GM18507 (cell line): ENCODE data around the gene SSTR1.
"Not testable (repeated sequence)": the region's sequence is repeated elsewhere in the genome, so short reads cannot be mapped to it uniquely, and the experiment has no call there.

ENCODE experiments used
- DNase-seq: peaks from one replicate; pipeline ENCODE4 v3.0.0; 2011; ENCODE audit warnings: low read depth; ENCODE audit not compliant: insufficient read length; ENCODE audit errors: extremely low spot score
- FAIRE-seq: peaks from 2 replicates; lab custom pipeline; 2011; peaks lifted over from hg19 to GRCh38; lab: Jason Lieb, UNC

SSTR1 gene, protein sequence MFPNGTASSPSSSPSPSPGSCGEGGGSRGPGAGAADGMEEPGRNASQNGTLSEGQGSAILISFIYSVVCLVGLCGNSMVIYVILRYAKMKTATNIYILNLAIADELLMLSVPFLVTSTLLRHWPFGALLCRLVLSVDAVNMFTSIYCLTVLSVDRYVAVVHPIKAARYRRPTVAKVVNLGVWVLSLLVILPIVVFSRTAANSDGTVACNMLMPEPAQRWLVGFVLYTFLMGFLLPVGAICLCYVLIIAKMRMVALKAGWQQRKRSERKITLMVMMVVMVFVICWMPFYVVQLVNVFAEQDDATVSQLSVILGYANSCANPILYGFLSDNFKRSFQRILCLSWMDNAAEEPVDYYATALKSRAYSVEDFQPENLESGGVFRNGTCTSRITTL

DNA sequence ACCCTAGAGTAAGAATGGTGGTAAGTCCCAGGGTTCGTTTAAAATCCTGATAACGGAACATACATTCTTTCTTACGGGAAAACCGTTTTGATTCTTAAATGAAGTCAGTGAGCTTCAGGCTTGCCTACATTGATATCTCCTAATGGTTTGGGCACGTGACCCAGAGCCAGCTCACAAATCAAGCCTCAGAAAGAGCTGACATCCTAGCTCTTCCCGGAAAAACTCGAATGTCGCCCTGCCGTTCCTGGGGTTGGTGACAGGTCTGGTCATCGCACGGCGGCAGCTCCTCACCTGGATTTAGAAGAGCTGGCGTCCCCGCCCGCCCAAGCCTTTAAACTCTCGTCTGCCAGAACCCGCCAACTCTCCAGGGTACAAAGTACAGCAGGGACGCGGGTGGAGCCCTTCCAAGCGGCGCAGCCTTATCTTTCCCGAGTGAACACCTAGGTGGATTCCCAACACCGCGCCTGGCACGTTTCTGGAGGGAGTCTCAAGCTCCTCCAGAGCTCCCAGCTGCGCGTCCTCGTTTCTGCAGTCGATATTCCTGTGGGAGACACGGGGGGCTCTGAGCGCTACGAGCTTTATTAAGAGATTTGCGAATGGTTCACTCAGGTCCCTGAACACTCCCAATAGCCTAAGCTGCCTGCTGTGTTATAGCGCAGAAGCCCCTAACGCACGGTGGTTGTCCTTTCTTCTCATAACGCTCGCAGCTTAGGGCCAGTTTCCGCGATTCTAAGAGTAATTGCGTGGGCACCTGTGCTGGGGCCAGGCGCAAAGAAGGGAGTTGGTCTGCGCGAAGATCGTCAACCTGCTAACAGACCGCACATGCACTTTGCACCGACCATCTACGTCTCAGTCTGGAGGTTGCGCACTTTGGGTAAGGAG lies at the start of gene SSTR1:
Gene SSTR1, plus strand, starts transcription at position 169 of the 882 bp plus-strand sequence. CDS start 1,486 bp downstream, outside the sequence.
- no peak for DNase-seq
- FAIRE-seq, result no peak

DNA sequence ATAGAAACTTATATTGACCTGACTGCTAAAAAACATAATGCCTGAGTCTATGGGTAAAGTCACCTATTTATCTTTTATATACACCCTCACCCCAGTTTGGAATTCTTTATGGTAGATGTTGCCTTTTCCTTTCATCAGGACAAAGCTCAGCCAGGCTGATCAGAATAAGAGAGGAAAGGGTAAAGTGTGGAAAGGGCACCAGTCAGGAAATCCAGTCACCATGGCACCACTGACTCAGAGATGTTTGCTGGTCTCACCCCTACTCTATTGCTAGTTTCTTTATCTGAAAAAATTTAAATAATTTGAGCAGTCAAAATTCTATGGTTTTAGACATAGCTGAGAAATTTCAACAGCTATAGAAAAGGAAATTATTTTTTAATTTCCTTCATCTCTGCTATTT lies 49.2 kb upstream of the SSTR1 start:
- FAIRE-seq (no peak), DNase-seq (no peak)

DNA sequence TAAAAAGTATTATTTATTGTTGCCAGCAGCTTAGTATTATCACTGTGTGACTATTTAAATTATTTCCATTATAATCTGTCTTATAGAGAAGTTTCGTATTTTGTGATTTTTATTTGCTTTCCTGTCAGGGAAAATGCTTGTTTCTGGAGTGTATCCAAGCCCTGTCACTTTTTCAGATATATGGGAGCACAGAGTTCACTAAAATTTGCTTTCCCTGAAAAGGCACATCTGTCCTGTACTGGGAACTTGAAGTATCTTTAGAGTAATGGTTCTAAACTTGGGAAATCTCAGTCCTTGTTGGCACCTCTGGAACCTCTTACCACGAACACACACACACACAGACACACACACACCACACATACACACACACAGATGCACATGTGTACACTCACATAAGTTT lies 39.3 kb upstream of the SSTR1 start:
- DNase-seq, result no peak
- FAIRE-seq, result no peak

DNA sequence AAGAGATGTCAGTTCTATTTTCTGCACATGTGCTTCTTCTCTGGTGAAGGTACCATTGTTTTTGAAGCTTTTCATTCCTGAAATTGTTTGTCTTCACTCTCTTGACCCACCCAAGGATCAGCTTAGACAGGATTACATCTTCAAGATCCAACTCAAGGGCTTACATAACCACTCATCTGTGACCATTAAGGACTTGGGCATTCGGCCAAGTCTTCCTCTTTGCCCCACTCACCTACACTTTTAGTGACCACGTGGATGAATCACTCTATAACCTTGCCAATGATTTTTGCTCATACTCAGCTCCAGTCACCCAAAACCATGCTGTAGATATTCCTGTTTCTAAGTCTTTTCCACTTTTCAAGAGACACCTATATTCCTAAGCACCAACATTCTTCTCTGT lies 36.5 kb upstream of the SSTR1 start:
- DNase-seq, result no peak
- FAIRE-seq, result no peak

DNA sequence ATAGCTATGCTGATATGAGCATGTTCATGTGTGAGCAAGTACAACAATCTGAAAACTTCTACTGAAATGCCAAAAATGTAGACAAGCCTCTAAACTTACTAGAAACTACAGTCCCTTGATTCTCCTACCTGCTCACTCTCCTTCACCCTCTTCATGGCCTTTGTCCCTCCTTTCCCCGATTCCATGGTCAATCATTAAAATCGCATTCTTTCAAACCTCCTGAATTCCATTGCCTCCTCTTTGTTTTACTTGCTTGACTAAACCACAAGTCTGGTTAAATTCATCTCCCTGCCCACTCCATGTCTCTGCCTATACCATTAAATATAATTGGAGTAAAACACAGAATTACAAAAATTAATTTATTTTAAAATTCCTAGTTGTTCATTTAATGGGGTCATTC lies 33.0 kb upstream of the SSTR1 start:
- FAIRE-seq (no peak), DNase-seq (no peak)

DNA sequence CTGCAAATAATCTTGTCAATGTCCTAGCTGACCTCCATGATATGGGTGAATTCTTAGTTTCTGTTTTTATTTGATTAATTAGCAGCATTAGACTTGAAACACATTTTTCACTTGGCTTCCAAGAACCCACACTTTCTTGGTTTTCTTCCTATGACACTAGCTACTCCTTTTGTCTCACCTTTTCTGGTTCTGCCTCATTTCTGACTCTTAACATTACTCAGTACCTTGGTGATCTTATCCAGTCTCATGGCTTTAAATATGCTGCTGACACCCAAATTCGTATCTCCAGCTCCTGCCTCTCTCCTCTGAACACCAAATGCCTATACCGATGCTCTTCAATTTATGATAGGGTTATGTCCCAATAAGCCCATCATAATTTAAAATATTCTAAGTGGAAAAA lies 32.0 kb upstream of the SSTR1 start:
- FAIRE-seq (no peak), DNase-seq (no peak)

DNA sequence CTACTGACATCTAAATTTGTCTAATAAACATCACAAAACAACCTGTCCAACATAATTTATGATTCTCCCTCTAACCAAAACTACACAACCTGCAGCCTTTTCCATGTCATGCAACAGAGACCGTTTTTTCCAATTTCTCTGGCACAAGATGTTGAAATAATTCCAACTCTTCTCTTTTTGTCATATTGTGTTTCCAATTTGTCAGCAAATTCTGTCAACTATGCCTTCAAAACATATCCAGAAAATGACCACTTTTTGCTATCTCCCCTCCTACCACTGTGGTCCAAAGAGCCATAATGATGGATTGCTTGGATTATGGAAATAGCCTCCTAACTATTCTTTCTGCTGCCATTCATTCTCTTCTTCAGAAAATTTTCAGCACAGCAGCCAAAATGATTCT lies 31.3 kb upstream of the SSTR1 start:
- peak; percentile 24 for FAIRE-seq
- DNase-seq, result no peak

DNA sequence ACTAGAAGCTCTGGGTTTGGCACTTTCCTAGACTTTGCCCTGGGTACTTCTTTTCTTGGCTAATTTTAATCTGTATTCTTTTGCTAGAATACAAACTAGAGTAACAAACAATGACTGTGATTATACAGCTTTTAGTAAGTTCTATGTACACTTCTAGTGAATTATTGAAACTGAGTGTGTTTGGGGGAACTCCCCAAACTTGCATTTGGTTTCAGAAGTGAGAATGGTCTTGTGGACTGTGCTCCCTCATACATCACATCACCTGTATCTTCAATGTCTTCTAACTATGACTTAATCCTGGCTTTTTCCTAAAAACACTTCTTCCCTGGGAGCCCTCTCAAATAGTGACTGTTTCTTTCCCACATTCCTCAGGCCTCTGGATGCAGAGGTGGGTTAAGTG lies 23.6 kb upstream of the SSTR1 start:
- FAIRE-seq (no peak), DNase-seq (no peak)

DNA sequence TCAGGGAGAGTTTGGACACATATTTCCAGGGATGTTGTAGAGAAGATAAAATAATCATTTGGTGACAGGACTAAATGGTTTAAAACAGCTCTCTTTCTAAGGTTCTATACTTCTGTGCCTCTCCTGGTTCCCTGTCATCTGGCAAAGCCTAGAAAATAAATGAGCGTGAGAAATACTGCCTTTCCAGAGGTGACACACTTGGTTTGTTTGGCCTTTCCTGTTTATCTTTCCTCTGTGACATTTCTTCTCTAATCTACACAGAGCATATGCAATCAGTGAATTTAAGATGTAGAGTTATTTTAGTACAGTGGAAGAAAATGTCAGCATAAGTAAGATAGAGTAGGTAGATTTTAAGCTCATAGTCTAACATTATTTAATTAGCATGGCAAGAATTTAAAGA lies 22.0 kb upstream of the SSTR1 start:
- FAIRE-seq (no peak), DNase-seq (no peak)

DNA sequence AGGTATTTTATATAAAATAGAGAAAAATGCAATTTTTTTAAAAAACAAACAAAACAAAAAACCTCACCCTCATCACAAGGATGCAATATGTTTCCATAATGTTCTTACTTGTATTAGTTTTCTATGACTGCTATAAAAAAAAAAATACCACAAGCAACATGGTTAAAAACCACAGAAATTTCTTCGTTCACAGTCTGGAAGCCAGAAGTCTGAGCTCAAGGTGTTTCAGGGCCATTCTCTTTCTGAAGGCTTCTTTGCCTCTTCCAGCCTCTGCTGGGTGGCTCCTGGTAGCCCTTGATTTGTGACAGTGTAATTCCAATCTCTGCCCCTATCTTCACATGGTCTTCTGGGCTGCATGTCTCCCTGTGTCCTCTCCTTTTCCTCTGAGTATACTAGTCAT lies 21.5 kb upstream of the SSTR1 start:
- FAIRE-seq, result no peak
- DNase-seq, result no peak

DNA sequence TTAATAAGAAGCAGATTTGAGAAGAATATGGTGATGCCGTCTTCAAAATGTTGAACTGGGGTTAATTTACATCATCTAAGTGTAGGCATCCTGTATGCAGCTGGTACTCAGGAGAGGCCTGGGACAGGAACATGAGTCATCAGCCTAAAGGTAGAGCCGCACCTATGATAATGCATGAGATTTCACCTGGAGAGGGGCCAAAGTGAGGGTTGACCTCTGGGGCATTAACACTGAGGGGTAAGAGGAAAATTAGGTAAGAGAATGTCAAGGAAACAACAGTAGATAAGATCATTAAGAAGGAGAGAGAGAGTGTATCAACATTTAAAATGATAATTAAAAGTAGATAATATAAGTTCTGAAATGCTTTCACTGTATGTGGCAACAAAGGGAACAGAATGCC lies 20.2 kb upstream of the SSTR1 start:
- FAIRE-seq (no peak), DNase-seq (no peak)

DNA sequence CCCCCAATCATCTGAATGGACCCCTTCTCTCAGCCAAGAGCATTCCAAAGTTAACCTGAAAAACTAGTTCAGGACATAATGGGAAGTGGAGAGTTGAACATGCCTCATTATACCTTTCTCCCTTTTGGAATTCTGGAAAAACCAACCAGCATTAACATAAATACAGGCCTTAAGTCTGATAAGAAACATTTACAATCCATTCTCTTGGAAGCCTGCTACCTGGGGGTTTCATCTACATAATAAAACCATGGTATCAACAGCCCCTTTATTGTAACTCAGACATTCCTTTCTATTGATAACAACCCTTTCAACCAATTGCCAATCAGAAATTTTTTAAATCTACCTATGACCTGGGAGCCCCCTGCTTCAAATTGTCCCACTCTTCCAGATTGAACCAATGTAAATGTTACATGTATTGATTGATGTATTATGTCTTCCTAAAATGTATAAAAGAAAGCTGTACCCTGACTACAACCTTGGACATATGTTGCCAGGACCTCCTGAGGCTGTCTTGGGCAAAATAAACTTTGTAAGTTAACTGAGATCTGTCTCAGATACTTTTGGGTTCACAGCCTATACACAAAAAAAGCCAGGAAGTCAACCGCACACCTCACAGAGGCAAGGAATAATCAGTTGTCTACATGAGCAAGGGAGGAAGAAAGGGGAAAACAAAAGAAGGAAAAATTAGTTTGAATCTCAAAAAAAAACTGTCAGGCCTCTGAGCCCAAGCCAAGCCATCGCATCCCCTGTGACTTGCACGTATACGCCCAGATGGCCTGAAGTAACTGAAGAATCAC lies 17.6 kb upstream of the SSTR1 start:
- no peak for DNase-seq
- no peak for FAIRE-seq

DNA sequence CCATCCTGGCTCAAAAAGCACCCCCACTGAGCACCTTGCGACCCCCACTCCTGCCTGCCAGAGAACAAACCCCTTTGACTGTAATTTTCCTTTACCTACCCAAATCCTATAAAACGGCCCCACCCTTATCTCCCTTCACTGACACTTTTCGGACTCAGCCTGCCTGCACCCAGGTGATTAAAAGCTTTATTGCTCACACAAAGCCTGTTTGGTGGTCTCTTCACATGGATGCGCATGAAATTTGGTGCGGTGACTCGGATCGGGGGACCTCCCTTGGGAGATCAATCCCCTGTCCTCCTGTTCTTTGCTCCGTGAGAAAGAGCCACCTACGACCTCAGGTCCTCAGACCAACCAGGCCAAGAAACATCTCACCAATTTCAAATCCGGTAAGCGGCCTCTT lies 16.9 kb upstream of the SSTR1 start:
- not testable (repeated sequence) for FAIRE-seq, DNase-seq

DNA sequence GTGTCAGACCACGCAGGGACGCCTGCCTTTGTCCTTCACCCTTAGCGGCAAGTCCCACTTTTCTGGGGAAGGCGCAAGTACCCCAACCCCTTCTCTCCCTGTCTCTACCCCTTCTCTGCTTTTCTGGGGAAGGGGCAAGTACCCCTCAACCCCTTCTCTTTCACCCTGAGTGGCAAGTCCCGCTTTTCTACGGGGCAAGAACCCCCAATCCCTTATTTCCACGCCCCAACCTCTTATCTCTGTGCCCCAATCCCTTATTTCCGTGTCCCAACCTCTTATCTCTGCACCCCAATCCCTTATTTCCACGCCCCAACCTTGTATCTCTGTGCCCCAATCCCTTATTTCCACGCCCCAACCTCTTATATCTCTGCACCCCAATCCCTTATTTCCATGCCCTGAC lies 16.2 kb upstream of the SSTR1 start:
- not testable (repeated sequence) for FAIRE-seq, DNase-seq

DNA sequence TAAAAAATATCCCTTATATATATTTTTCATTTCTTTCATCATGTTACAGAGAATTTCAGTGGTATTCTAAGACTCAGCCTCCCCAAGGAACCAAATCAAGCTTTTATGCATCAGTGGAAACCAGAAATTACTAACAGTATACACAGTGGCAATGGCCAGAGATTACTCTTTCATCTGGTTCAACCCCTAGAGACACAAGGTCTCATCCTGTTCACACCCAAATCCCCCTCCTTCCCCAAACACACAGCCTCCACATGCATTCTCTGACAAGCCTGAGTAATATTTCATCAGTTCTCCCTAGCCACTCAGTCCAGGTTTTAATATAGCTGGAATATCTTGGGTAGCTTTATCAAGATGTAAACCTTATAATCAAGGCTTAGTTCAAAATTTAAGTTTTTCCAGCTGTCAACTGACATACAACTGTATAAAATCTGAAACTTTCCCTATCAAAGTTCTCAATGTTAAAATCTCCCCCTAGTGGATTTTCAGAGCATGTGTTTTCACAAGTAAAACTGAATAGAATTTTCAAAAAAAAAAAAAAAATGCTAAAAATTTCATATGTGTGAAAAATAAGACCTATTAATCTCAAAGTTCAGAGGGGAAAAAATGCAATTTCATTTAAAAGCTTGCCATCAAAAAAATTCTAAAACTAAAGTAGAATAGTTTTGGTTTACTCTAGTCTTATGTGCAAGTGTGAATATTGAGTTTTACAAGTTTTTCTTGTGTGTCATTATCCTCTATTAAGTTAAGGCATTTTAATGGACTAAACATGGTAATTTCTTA lies 10.5 kb upstream of the SSTR1 start:
- FAIRE-seq, result no peak
- no peak for DNase-seq

DNA sequence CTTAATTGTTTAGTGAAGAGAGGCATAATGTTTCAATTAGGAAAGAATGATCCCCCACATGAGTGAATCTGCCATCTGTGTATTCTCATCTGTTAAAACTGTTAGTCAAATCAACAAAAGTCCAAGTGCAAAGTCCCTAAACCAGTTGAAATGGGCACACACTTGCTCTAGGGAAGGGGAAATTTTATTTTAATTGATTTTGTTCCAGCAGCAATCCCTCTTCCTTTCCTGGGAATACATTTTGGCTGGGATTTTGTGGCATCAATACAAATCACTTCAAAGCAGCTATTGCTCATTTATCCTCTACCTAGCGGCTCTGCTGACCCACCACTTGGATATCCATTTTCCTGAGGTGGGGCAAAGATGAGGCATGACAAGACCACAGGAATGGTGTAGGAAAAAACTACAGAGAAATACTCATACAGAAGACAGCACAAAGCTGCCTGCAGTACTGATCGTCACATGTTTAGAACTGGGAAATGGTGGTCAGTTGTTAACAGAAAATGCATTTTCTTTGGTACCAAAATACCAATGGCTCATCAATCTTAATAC lies 9.8 kb upstream of the SSTR1 start:
- FAIRE-seq, result no peak
- DNase-seq, result no peak

DNA sequence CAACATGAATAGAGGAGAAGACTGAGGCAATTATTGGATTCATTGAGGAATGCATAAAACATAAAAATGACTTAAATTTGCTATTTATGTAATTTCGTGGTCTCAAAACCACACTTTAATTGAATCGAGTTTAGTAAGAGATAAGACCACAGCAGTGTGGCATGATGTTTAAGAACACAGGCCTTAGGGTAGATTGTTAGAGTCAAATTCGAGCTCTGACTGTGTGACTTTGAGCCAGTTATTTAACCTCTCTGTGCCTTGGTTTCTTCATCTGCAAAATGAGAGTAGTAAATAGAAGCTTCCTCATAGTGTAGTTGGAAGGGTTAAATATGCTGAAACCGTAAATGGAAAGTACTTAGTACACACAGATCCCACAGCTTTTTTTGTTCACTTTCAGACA lies 9.3 kb upstream of the SSTR1 start:
- FAIRE-seq, result no peak
- no peak for DNase-seq

DNA sequence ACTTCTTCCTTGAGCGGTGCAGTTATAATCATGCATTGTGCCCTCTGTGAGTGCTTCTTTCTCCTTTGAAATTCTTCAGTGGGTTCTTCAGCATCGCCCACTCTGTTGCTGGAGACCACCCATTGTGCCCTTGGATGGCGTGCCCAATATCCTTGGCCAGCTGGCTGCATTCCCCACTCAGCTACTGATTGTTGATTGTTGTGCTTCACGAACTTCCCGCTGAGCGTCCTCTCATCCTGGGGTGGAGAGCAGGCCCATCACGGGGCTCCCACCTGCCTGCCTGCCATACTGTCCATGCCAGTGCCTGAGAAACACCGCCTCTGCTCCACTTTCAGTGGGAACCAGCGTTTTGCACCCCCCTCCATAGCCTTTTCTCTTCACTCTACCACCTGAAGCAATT lies 8.6 kb upstream of the SSTR1 start:
- DNase-seq (no peak), FAIRE-seq (no peak)

DNA sequence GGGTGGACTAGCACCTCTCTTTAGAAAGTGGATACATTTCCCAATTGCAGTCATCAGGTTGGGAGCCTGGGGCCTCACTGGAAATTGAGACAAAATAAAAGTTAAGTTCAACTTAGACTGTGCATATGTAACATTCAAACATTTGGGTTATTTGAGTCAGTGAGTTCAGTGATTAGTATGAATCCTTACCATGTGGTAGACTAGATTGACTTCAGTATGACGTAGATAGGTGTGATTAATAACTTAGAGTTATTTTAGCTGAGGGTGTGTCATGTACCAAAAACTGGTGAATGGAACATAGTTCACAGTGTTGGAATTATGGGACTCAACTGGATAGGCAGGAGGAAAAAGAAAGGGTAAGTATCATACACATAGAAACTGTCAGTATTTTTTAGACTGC lies 8.0 kb upstream of the SSTR1 start:
- FAIRE-seq (no peak), DNase-seq (no peak)
